WTC11 (cell line): ENCODE results near the gene LPCAT1. TPM values are rescaled to one million over a fixed set of nuclear protein-coding genes. Genes with fewer than 3 reads are reported as not detected.
A peak's percentile ranks its signal among the peaks of the same experiment; 100 is the strongest.

Source experiments
- ATAC-seq: fragments of 200-7000 bp; cut with Tn5 transposase; 2 replicates; pipeline ENCODE4 v1.10.0; 2021; ENCODE audit warnings: mild to moderate bottlenecking, moderate library complexity
- CTCF ChIA-PET: fragments of 300-600 bp; sonication (Branson Sonifier 250); formaldehyde crosslinking; loops from one replicate; lab custom pipeline; 2021; ENCODE audit warnings: antibody characterized with exemption; lab: Charles Lee
- POLR2A ChIA-PET: fragments of 350-600 bp; sonication (Branson Sonifier 250); formaldehyde crosslinking; loops from one replicate; lab custom pipeline; 2021; ENCODE audit warnings: antibody characterized with exemption; lab: Charles Lee
- DNase-seq: peaks from one replicate; pipeline ENCODE4 v3.0.0; 2021; ENCODE audit warnings: low spot score
- H3K27ac Mint-ChIP-seq: 2 replicates; pipeline ENCODE4 v1.8.0; 2021; ENCODE audit warnings: mixed read lengths
- H3K27me3 Mint-ChIP-seq: 2 replicates; pipeline ENCODE4 v1.8.0; 2021; ENCODE audit warnings: low read depth, mild to moderate bottlenecking, moderate library complexity, mixed read lengths
- H3K36me3 Mint-ChIP-seq: 2 replicates; pipeline ENCODE4 v1.8.0; 2021; ENCODE audit warnings: mixed read lengths
- H3K4me1 Mint-ChIP-seq: 2 replicates; pipeline ENCODE4 v1.8.0; 2022; ENCODE audit warnings: mixed read lengths
- H3K4me3 Mint-ChIP-seq: 2 replicates; pipeline ENCODE4 v1.8.0; 2021; ENCODE audit warnings: mild to moderate bottlenecking, moderate library complexity, mixed read lengths
- H3K9me3 Mint-ChIP-seq: 2 replicates; pipeline ENCODE4 v1.8.0; 2021; ENCODE audit warnings: mixed read lengths
- MXD4 ChIP-seq: fragments of 250-450 bp; sonication (Bioruptor Pico); IDR thresholded peaks from 2 replicates; pipeline ENCODE4 v1.8.0; 2021; ENCODE audit warnings: mild to moderate bottlenecking, moderate library complexity, borderline replicate concordance
- OVOL2 ChIP-seq: fragments of 250-450 bp; sonication (Bioruptor Pico); IDR thresholded peaks from 2 replicates; pipeline ENCODE4 v1.9.0; 2021; ENCODE audit warnings: mild to moderate bottlenecking, borderline replicate concordance
- ZNF219 ChIP-seq: sonication (generic); formaldehyde crosslinking; IDR thresholded peaks from 2 replicates; pipeline ENCODE4 v1.8.0; 2023; ENCODE audit warnings: missing genetic modification reagents, mild to moderate bottlenecking, borderline replicate concordance
- ZNF263 ChIP-seq: sonication (generic); formaldehyde crosslinking; IDR thresholded peaks from 2 replicates; pipeline ENCODE4 v1.8.1; 2022; ENCODE audit warnings: low read depth, mild to moderate bottlenecking, moderate library complexity, missing genetic modification reagents
- ZNF317 ChIP-seq: sonication (generic); formaldehyde crosslinking; IDR thresholded peaks from 2 replicates; pipeline ENCODE4 v1.8.1; 2023; ENCODE audit warnings: low read depth, mild to moderate bottlenecking, moderate library complexity, missing genetic modification reagents, borderline replicate concordance
- total RNA-seq: library from RNA; stranded (reverse); gene quantifications from 3 replicates; pipeline ENCODE4 v1.2.3, GENCODE V29; 2021
- TF ChIP-seq, protein P1 (sequence below): sonication (generic); formaldehyde crosslinking; IDR thresholded peaks from 2 replicates; pipeline ENCODE4 v1.8.1; 2023; ENCODE audit warnings: mild to moderate bottlenecking, missing genetic modification reagents, moderate library complexity
- TF ChIP-seq, protein P2 (sequence below): sonication (generic); formaldehyde crosslinking; IDR thresholded peaks from 2 replicates; pipeline ENCODE4 v1.8.0; 2022; ENCODE audit warnings: missing genetic modification reagents
- TF ChIP-seq, protein P3 (sequence below): fragments of 250-450 bp; sonication (Bioruptor Pico); IDR thresholded peaks from 2 replicates; pipeline ENCODE4 v1.9.0; 2021; ENCODE audit warnings: mild to moderate bottlenecking, borderline replicate concordance

LPCAT1 gene
- total RNA-seq, 1 experiment from 2014 or later, result 206 TPM

DNA sequence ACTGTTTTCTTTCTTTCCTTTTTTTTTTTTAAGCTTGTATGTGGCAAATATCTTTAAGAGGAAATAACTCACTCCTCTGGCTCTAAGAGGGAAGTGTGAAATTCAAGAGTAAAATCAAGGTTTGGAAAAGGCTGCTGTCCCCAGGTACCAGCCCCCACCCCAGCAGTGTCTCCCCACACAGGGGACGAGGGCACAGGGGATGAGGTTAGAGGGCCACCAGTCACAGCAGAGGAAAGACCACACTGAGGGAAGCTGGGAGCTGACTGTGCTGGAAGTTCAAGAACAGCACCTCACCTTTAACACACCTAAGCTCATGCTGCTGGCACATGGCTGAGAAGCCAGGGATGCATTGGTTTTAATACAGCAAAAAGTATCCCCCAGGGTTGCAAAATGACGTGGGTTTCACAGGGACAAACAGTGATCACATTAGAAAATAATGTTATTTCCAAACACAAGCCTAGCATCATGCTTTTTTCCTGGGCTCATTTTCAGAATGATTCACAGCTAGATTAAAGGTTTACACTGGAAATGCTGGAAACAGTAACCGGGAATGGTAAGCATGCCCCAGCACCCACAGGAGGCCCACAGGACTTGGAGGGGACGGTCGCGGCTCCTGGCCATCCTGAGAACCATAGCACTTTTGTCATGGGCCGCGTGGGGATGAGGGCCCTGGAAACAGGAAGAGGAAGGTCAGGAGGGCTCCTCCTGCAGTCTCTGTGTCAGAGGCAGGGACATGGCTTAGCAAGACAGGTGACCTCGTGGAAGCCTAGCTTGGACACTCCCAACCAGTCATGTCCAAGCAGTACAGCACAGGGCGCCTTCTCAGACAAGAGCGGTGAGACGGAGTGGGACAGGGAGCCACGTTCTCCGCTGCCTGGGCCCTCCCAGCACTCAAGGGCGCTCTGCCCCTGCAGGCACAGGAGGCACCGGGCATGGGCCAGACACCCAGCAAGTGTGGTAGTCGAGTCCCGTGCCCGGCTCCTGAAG lies 6.9 kb downstream of the LPCAT1 start (continued):
- TF ChIP-seq OVOL2 (CRISPR knock-in tag) (no peak), ZNF317 (no peak), ZNF263 (no peak)
- TF ChIP-seq, protein P1, sequence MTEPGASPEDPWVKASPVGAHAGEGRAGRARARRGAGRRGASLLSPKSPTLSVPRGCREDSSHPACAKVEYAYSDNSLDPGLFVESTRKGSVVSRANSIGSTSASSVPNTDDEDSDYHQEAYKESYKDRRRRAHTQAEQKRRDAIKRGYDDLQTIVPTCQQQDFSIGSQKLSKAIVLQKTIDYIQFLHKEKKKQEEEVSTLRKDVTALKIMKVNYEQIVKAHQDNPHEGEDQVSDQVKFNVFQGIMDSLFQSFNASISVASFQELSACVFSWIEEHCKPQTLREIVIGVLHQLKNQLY (CRISPR knock-in tag), result no peak
- TF ChIP-seq, all 79 proteins: peak for 0

DNA sequence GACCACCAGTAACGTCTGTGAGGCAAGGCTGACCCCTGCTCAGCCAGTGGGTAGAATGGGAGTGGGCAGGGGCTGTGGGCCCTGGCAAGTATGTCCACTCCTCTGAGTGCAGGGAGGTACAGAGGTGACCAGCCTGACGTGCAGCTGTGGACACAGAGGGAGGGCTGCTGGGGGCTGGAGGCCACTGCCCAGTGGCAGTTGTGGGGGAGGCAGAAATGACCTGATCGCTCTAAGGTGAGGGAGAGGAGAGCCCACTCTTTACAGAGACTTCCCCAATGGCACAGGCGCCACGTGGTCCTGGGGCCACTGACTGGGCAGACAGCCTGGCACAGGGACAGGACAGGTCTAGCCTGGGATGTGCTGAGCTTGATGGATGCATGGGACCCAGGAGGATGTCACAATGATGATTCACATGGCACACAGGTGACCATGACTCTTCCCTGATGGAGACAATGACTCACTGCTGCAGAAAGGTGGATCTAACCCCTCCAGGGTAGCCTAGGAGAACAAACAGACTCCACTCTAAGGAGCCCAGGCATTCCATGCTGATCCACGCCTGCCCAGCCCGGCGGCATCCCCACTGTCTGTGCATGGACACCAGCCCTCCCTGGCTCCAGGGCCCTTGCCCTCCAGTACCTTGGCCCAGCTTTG lies 7.7 kb downstream of the LPCAT1 start:
- CTCF ChIA-PET, result interaction anchor here (0.6 to 2.4 kb wide), 8 partner anchors 12 to 136 kb away, joined by 3 to 9 read pairs (median 3); no protein-coding TSS in a partner anchor
- H3K27ac Mint-ChIP-seq, result peak overlapping the region; percentile 96
- peaks cover 25% of the 10 kb centered on the region for H3K36me3 Mint-ChIP-seq
- H3K4me3 Mint-ChIP-seq, result peak overlapping the region; percentile 15; the same call in 1 of the 2 replicates
- TF ChIP-seq, protein P2, sequence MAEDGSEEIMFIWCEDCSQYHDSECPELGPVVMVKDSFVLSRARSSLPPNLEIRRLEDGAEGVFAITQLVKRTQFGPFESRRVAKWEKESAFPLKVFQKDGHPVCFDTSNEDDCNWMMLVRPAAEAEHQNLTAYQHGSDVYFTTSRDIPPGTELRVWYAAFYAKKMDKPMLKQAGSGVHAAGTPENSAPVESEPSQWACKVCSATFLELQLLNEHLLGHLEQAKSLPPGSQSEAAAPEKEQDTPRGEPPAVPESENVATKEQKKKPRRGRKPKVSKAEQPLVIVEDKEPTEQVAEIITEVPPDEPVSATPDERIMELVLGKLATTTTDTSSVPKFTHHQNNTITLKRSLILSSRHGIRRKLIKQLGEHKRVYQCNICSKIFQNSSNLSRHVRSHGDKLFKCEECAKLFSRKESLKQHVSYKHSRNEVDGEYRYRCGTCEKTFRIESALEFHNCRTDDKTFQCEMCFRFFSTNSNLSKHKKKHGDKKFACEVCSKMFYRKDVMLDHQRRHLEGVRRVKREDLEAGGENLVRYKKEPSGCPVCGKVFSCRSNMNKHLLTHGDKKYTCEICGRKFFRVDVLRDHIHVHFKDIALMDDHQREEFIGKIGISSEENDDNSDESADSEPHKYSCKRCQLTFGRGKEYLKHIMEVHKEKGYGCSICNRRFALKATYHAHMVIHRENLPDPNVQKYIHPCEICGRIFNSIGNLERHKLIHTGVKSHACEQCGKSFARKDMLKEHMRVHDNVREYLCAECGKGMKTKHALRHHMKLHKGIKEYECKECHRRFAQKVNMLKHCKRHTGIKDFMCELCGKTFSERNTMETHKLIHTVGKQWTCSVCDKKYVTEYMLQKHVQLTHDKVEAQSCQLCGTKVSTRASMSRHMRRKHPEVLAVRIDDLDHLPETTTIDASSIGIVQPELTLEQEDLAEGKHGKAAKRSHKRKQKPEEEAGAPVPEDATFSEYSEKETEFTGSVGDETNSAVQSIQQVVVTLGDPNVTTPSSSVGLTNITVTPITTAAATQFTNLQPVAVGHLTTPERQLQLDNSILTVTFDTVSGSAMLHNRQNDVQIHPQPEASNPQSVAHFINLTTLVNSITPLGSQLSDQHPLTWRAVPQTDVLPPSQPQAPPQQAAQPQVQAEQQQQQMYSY (CRISPR knock-in tag), result 0 out of 2 replicates have a peak, but pooled peaks have one; percentile 5
- TF ChIP-seq, protein P3, sequence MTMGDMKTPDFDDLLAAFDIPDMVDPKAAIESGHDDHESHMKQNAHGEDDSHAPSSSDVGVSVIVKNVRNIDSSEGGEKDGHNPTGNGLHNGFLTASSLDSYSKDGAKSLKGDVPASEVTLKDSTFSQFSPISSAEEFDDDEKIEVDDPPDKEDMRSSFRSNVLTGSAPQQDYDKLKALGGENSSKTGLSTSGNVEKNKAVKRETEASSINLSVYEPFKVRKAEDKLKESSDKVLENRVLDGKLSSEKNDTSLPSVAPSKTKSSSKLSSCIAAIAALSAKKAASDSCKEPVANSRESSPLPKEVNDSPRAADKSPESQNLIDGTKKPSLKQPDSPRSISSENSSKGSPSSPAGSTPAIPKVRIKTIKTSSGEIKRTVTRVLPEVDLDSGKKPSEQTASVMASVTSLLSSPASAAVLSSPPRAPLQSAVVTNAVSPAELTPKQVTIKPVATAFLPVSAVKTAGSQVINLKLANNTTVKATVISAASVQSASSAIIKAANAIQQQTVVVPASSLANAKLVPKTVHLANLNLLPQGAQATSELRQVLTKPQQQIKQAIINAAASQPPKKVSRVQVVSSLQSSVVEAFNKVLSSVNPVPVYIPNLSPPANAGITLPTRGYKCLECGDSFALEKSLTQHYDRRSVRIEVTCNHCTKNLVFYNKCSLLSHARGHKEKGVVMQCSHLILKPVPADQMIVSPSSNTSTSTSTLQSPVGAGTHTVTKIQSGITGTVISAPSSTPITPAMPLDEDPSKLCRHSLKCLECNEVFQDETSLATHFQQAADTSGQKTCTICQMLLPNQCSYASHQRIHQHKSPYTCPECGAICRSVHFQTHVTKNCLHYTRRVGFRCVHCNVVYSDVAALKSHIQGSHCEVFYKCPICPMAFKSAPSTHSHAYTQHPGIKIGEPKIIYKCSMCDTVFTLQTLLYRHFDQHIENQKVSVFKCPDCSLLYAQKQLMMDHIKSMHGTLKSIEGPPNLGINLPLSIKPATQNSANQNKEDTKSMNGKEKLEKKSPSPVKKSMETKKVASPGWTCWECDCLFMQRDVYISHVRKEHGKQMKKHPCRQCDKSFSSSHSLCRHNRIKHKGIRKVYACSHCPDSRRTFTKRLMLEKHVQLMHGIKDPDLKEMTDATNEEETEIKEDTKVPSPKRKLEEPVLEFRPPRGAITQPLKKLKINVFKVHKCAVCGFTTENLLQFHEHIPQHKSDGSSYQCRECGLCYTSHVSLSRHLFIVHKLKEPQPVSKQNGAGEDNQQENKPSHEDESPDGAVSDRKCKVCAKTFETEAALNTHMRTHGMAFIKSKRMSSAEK, result no peak
- TF ChIP-seq, all 79 proteins: peak for 1
- peak; percentile 17 for DNase-seq
- POLR2A ChIA-PET, result interaction anchor here (1.3 kb wide), 1 partner anchor 10 kb away, joined by 4 read pairs; no protein-coding TSS in a partner anchor
- Mint-ChIP-seq H3K4me1 (peaks cover 85% of the 10 kb centered on the region), H3K9me3 (no peaks in the 10 kb centered on the region), H3K27me3 (no peaks in the 10 kb centered on the region)
- ATAC-seq, result no peak

DNA sequence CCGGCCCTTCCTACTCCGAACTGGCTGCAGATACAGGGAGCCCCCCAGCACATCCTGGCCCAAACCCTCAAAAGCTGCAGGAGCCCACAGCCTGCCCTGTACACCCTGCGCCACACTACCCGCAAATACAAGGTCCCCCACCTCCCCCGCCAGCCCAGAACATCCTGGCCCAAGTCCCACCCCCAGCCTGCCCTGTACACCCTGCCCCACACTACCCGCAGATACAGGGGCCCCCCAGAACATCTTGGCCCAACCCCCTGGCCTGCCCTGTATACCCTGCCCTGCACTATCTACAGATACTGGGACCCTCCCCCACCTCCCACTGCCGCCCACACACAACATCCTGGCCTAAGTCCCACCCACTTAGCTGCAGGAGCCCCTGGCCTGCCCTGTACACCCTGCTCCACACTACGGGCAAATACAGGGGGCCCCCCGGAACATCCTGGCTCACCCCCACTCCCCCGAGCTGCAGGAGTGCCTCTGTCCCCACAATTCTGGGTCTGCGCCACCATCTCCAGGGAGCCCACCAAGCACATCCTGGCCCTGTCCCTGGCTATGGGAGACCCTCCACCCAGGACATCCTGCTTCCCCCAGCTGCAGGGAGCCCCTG lies 8.3 kb downstream of the LPCAT1 start:
- Mint-ChIP-seq H3K27ac (peak overlapping the region; percentile 96), H3K36me3 (peaks cover 23% of the 10 kb centered on the region), H3K4me1 (peaks cover 83% of the 10 kb centered on the region), H3K9me3 (no peaks in the 10 kb centered on the region), H3K4me3 (peak overlapping the region; percentile 37; the same call in 1 of the 2 replicates), H3K27me3 (no peaks in the 10 kb centered on the region)
- DNase-seq, result peak; percentile 17
- ATAC-seq, result peak; percentile 12
- ChIA-PET POLR2A (interaction anchor here (1.3 to 1.9 kb wide), 2 partner anchors 8 to 9 kb away, joined by 4 to 6 read pairs; partner anchors contain the start of gene LPCAT1), CTCF (interaction anchor here (0.6 to 2.4 kb wide), 10 partner anchors 9 to 130 kb away, joined by 3 to 9 read pairs (median 4); partner anchors contain the start of gene LPCAT1)
- TF ChIP-seq MXD4, result no peak
- no peak for TF ChIP-seq ZNF219 (CRISPR knock-in tag)
